Breast epithelium (tissue), 3 donors: ENCODE results near the gene CBFA2T2.

Source experiments
- POLR2AphosphoS5 ChIP-seq, 3 donors: sonication (generic); formaldehyde crosslinking; IDR thresholded peaks; one replicate each; pipeline ENCODE4 v1.6.1; 2017; ENCODE audit warnings: antibody characterized with exemption in 3 of 3
- TF ChIP-seq, protein P1 (sequence below), 3 donors: fragments of 450-650 bp; IDR thresholded peaks; one replicate each; pipeline ENCODE4 v1.5.1; 2016 to 2017; ENCODE audit warnings: antibody characterized with exemption in 3 of 3, mild to moderate bottlenecking in 3 of 3, moderate library complexity in 3 of 3

DNA sequence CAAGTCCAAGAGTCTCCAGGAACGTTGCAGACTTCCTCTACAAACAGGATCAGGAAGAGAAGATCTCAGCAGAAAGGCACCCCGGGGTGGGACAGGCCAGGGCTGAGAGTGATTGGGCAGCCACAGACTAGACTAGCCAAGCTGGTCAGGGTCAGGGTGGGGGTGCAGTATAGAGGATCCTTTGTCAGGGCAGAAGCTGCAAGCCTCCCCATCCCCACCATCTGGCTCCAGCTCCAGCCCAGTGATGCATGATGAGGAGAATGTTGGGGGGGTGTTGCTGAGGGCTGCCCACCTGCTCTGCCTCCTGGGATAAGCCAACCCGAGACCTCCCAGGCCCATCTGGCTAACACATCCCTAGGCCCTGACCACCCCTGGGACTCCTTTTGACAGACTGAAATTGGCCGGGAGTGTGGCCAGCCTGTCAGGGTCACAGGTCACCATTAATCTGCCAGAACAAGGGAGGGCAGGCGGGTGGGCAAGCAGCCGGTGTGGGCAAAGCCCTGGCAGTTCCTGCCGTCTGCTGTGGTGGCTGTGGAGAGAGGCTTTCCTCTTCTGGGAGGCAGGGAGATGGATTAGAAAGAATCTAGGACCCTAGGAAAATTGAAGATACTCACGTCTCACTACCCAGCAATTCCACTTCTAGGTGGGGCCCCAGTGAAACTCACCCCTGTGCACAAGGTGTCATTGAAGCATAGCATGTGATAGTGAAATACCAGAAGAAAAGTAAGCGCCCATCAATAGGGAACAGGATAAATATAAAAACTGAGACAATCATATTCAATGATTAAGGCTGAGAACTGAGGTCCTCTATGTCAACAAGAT lies 24.2 kb upstream of the CBFA2T2 start:
- TF ChIP-seq POLR2AphosphoS5 (IDR thresholded peaks at IDR 0.05) = no peak
- TF ChIP-seq, protein P1, sequence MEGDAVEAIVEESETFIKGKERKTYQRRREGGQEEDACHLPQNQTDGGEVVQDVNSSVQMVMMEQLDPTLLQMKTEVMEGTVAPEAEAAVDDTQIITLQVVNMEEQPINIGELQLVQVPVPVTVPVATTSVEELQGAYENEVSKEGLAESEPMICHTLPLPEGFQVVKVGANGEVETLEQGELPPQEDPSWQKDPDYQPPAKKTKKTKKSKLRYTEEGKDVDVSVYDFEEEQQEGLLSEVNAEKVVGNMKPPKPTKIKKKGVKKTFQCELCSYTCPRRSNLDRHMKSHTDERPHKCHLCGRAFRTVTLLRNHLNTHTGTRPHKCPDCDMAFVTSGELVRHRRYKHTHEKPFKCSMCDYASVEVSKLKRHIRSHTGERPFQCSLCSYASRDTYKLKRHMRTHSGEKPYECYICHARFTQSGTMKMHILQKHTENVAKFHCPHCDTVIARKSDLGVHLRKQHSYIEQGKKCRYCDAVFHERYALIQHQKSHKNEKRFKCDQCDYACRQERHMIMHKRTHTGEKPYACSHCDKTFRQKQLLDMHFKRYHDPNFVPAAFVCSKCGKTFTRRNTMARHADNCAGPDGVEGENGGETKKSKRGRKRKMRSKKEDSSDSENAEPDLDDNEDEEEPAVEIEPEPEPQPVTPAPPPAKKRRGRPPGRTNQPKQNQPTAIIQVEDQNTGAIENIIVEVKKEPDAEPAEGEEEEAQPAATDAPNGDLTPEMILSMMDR (IDR thresholded peaks at IDR 0.05) = no peak
